Epithelial cell of proximal tubule (primary cell): ENCODE results near the gene MAGEF1. TPM values are rescaled to one million over a fixed set of nuclear protein-coding genes. Genes with fewer than 3 reads are reported as not detected.

Experiments
- DNase-seq: peaks from one replicate; pipeline ENCODE4 v3.0.0-alpha.2; 2011; ENCODE audit warnings: low read depth
- H3K4me3 ChIP-seq: 2 replicates; pipeline ENCODE4 v1.5.1; 2011; ENCODE audit warnings: low read depth, mild to moderate bottlenecking, low read length
- CTCF ChIP-seq: conservative IDR thresholded peaks from 2 replicates; pipeline ENCODE4 v1.5.1; 2012; ENCODE audit warnings: low read depth, mild to moderate bottlenecking, low read length
- total RNA-seq: library from RNA; depleted of rRNA; stranded (reverse); fragments of >200 nt; gene quantifications from 2 replicates; pipeline ENCODE4 v1.2.3, GENCODE V29; 2015

MAGEF1 gene
- total RNA-seq, 1 donor from 2014 or later, result 27.5 TPM

GRCh38 chr3:184728010-184728527 is 16.2 kb upstream of the MAGEF1 start:
- DNase-seq, result no peak
- TF ChIP-seq CTCF, result no peak
- H3K4me3 ChIP-seq, result no peak overlapping the region

- TF ChIP-seq CTCF, result peak; percentile 86
These were observed 15.6 kb upstream of the MAGEF1 start for GRCh38 chr3:184727357-184728009.

GRCh38 chr3:184726497-184726896 is 14.6 kb upstream of the MAGEF1 start:
- TF ChIP-seq CTCF, result no peak
- no peak for DNase-seq
- no peak overlapping the region for H3K4me3 ChIP-seq

More at GRCh38 chr3:184727357-184728009, 15.6 kb upstream of the MAGEF1 start:
- DNase-seq, result peak; percentile 16
- no peak overlapping the region for H3K4me3 ChIP-seq

- H3K4me3 ChIP-seq, result no peak overlapping the region
- DNase-seq, result no peak
- no peak for TF ChIP-seq CTCF
These were observed 13.4 kb upstream of the MAGEF1 start for GRCh38 chr3:184725176-184725719.

GRCh38 chr3:184724699-184725098 is 12.8 kb upstream of the MAGEF1 start:
- no peak for DNase-seq
- no peak overlapping the region for H3K4me3 ChIP-seq
- TF ChIP-seq CTCF, result no peak

GRCh38 chr3:184719709-184720108 is 7.8 kb upstream of the MAGEF1 start:
- no peak overlapping the region for H3K4me3 ChIP-seq
- TF ChIP-seq CTCF, result no peak
- no peak for DNase-seq

GRCh38 chr3:184718431-184718830 is 6.6 kb upstream of the MAGEF1 start:
- no peak for TF ChIP-seq CTCF
- no peak overlapping the region for H3K4me3 ChIP-seq
- no peak for DNase-seq
